K562 (cell line): ENCODE measurements around the gene DAGLA. TPM values are rescaled to one million over a fixed set of nuclear protein-coding genes. Genes with fewer than 3 reads are reported as not detected.

ENCODE experiments used
- ATF6 ChIP-seq: sonication (generic); formaldehyde crosslinking; IDR thresholded peaks from 2 replicates; pipeline ENCODE4 v1.4.0; 2020; ENCODE audit warnings: mild to moderate bottlenecking, missing genetic modification reagents
- CAMTA2 ChIP-seq: fragments of 250-450 bp; sonication (Bioruptor Pico); conservative IDR thresholded peaks from 2 replicates; pipeline ENCODE4 v1.5.1; 2022
- ELF2 ChIP-seq: fragments of 250-450 bp; sonication (Bioruptor Pico); IDR thresholded peaks from 2 replicates; pipeline ENCODE4 v1.5.0; 2021; ENCODE audit warnings: mild to moderate bottlenecking
- ELF4 ChIP-seq: fragments of 450-650 bp; formaldehyde crosslinking; IDR thresholded peaks from 2 replicates; pipeline ENCODE4 v1.4.0; 2022; ENCODE audit warnings: missing genetic modification characterization
- EP300 ChIP-seq: IDR thresholded peaks from 2 replicates; pipeline ENCODE4 v1.6.1; 2012; ENCODE audit warnings: low read length, improper control_type of control experiment
- EP400 ChIP-seq: fragments of 450-650 bp; IDR thresholded peaks from 2 replicates; pipeline ENCODE4 v1.6.1; 2017; ENCODE audit warnings: antibody characterized with exemption, mild to moderate bottlenecking, moderate library complexity
- EWSR1 ChIP-seq: fragments of 450-650 bp; IDR thresholded peaks from 2 replicates; pipeline ENCODE4 v1.6.1; 2018; ENCODE audit warnings: borderline replicate concordance, mild to moderate bottlenecking, low read depth, moderate library complexity; ENCODE audit not compliant: partially characterized antibody
- HMGXB4 ChIP-seq: sonication (generic); formaldehyde crosslinking; IDR thresholded peaks from 2 replicates; pipeline ENCODE4 v1.8.1; 2023; ENCODE audit warnings: mild to moderate bottlenecking, missing genetic modification reagents
- IFI16 ChIP-seq: fragments of 250-450 bp; sonication (Bioruptor Pico); IDR thresholded peaks from 2 replicates; pipeline ENCODE4 v2.1.2; 2022; ENCODE audit warnings: mild to moderate bottlenecking, inconsistent platforms
- NKRF ChIP-seq: fragments of 450-650 bp; IDR thresholded peaks from 2 replicates; pipeline ENCODE4 v1.6.1; 2016; ENCODE audit warnings: borderline replicate concordance
- PREB ChIP-seq: sonication (generic); formaldehyde crosslinking; IDR thresholded peaks from 2 replicates; pipeline ENCODE4 v1.8.1; 2023; ENCODE audit warnings: mild to moderate bottlenecking, missing genetic modification reagents
- RNF219 ChIP-seq: fragments of 250-450 bp; sonication (Bioruptor Pico); IDR thresholded peaks from 2 replicates; pipeline ENCODE4 v1.5.0; 2022; ENCODE audit warnings: mild to moderate bottlenecking
- SPI1 ChIP-seq: IDR thresholded peaks from 2 replicates; pipeline ENCODE4 v1.6.1; 2011; ENCODE audit warnings: low read depth, low read length, control low read depth, borderline replicate concordance
- U2AF2 ChIP-seq: fragments of 200-400 bp; formaldehyde crosslinking; optimal IDR thresholded peaks from 2 replicates; pipeline ENCODE3; 2017; ENCODE audit warnings: low read depth, mild to moderate bottlenecking, low read length
- WHSC1 ChIP-seq: IDR thresholded peaks from one replicate; pipeline ENCODE4 v1.6.1; 2012; ENCODE audit warnings: low read length, control low read depth, inconsistent platforms
- ZBTB7A ChIP-seq: IDR thresholded peaks from 2 replicates; pipeline ENCODE4 v1.6.1; 2011; ENCODE audit warnings: low read depth, mild to moderate bottlenecking, low read length, moderate library complexity, borderline replicate concordance; ENCODE audit not compliant: control insufficient read depth
- ZNF277 ChIP-seq: fragments of 250-450 bp; sonication (Bioruptor Pico); IDR thresholded peaks from 2 replicates; pipeline ENCODE4 v1.8.0; 2022; ENCODE audit warnings: inconsistent platforms, mild to moderate bottlenecking, moderate library complexity, borderline replicate concordance
- ZNF311 ChIP-seq: fragments of 250-450 bp; sonication (Bioruptor Pico); IDR thresholded peaks from 2 replicates; pipeline ENCODE4 v1.4.0; 2020; ENCODE audit warnings: mild to moderate bottlenecking, moderate library complexity
- polyA plus RNA-seq, 8 experiments: library from polyadenylated mRNA; depleted of rRNA in 4 of 8; stranded (reverse) in 5 of 8; unstranded in 3 of 8; fragments of >200 nt; fragmentation: Nextera tagmentation in 2 of 8; fragmentation: Illumina TruSeq in 1 of 8; extraction: Ambion mirVana in 2 of 8; extraction: Trizol in 1 of 8; gene quantifications; 2 replicates each; pipeline versions ENCODE4 v1.2.1 to v1.2.3, GENCODE V29; 2011 to 2014; ENCODE audit warnings: inconsistent platforms in 1 of 8, missing spikeins in 1 of 8
- total RNA-seq, 7 experiments: library from RNA; depleted of rRNA in 6 of 7; stranded (reverse); fragments of >200 nt in 6 of 7; fragmentation: Illumina TruSeq in 2 of 7; extraction: Trizol in 2 of 7; gene quantifications; 2 replicates each; pipeline versions ENCODE4 v1.2.1 to v1.2.3, GENCODE V29; 2011 to 2021; ENCODE audit warnings: low replicate concordance in 1 of 7

DAGLA gene
- total and polyA plus RNA-seq, 9 of the 15 experiments (the other 6 are each of a cell fraction or from before 2014, with no cell fraction given): 0.03 to 0.16 (median 0.04) TPM; not detected in 4

GRCh38 chr11:61639816-61640443 lies 40.3 kb upstream of the DAGLA start (continued):
- TF ChIP-seq ZNF311 (CRISPR knock-in tag): no peak
- TF ChIP-seq RNF219: no peak
- TF ChIP-seq NKRF: no peak
- no peak for TF ChIP-seq HMGXB4 (CRISPR knock-in tag)
- no peak for TF ChIP-seq ELF2 (CRISPR knock-in tag)
- no peak for TF ChIP-seq ELF4 (CRISPR knock-in tag)
- no peak for TF ChIP-seq U2AF2
- TF ChIP-seq EP300: no peak
- TF ChIP-seq ATF6 (CRISPR knock-in tag): no peak
- no peak for TF ChIP-seq CAMTA2
- TF ChIP-seq ZNF277: no peak
- no peak for TF ChIP-seq EP400
- no peak for TF ChIP-seq IFI16 (CRISPR knock-in tag)
- TF ChIP-seq SPI1: no peak
- no peak for TF ChIP-seq EWSR1
- TF ChIP-seq ZBTB7A: no peak
- TF ChIP-seq WHSC1: no peak
- no peak for TF ChIP-seq PREB (CRISPR knock-in tag)
